Medulla oblongata (tissue), 1 donor: Measurements from ENCODE around the gene KLHL29.

Experiments
- DNase-seq: peaks from one replicate; pipeline ENCODE4 v3.0.0-alpha.2; 2015; ENCODE audit errors: extremely low spot score

KLHL29 gene

GRCh38 chr2:23592898-23593751 is 208.1 kb downstream of the KLHL29 start:
- no peak for DNase-seq

GRCh38 chr2:23593752-23594459 is 208.9 kb downstream of the KLHL29 start:
- DNase-seq: no peak

GRCh38 chr2:23594460-23594825 is 209.5 kb downstream of the KLHL29 start:
- DNase-seq: no peak

GRCh38 chr2:23595021-23595420 is 210.0 kb downstream of the KLHL29 start:
- no peak for DNase-seq

- DNase-seq: peak; percentile 67
Observed at GRCh38 chr2:23595601-23596251, 210.7 kb downstream of the KLHL29 start.

- no peak for DNase-seq
Observed at GRCh38 chr2:23596316-23596885, 211.4 kb downstream of the KLHL29 start.

GRCh38 chr2:23597687-23598086 is 212.7 kb downstream of the KLHL29 start:
- no peak for DNase-seq

GRCh38 chr2:23599006-23599405 is 214.0 kb downstream of the KLHL29 start:
- DNase-seq: no peak

GRCh38 chr2:23599667-23600066 is 214.7 kb downstream of the KLHL29 start:
- DNase-seq: no peak

GRCh38 chr2:23600346-23600745 is 215.4 kb downstream of the KLHL29 start:
- DNase-seq: no peak

GRCh38 chr2:23601301-23601965 is 216.5 kb downstream of the KLHL29 start:
- DNase-seq: no peak

GRCh38 chr2:23602116-23602515 is 217.1 kb downstream of the KLHL29 start:
- DNase-seq: peak; percentile 52

- DNase-seq: no peak
Observed at GRCh38 chr2:23603156-23603555, 218.2 kb downstream of the KLHL29 start.

GRCh38 chr2:23603581-23603980 is 218.6 kb downstream of the KLHL29 start:
- no peak for DNase-seq

GRCh38 chr2:23604731-23605130 is 219.8 kb downstream of the KLHL29 start:
- DNase-seq: no peak

- DNase-seq: no peak
Observed at GRCh38 chr2:23605236-23605635, 220.3 kb downstream of the KLHL29 start.

GRCh38 chr2:23606196-23606595 is 221.2 kb downstream of the KLHL29 start:
- DNase-seq: no peak

GRCh38 chr2:23606968-23607367 is 222.0 kb downstream of the KLHL29 start:
- no peak for DNase-seq

GRCh38 chr2:23607925-23608324 is 222.9 kb downstream of the KLHL29 start:
- no peak for DNase-seq

- DNase-seq: no peak
Observed at GRCh38 chr2:23609254-23609653, 224.3 kb downstream of the KLHL29 start.

GRCh38 chr2:23611839-23612238 is 226.9 kb downstream of the KLHL29 start:
- DNase-seq: no peak

- DNase-seq: no peak
Observed at GRCh38 chr2:23614701-23615100, 229.7 kb downstream of the KLHL29 start.
